ENCODE data around the gene RHOC.

GRCh38 chr1:112702420-112703261 lies 4.3 kb downstream of the RHOC start:
- TF ChIP-seq, protein P1, sequence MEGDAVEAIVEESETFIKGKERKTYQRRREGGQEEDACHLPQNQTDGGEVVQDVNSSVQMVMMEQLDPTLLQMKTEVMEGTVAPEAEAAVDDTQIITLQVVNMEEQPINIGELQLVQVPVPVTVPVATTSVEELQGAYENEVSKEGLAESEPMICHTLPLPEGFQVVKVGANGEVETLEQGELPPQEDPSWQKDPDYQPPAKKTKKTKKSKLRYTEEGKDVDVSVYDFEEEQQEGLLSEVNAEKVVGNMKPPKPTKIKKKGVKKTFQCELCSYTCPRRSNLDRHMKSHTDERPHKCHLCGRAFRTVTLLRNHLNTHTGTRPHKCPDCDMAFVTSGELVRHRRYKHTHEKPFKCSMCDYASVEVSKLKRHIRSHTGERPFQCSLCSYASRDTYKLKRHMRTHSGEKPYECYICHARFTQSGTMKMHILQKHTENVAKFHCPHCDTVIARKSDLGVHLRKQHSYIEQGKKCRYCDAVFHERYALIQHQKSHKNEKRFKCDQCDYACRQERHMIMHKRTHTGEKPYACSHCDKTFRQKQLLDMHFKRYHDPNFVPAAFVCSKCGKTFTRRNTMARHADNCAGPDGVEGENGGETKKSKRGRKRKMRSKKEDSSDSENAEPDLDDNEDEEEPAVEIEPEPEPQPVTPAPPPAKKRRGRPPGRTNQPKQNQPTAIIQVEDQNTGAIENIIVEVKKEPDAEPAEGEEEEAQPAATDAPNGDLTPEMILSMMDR (IDR thresholded peaks at IDR 0.05; ENCODE audit: poor library complexity): no peak
- no peak for TF ChIP-seq EZH2 (IDR thresholded peaks at IDR 0.05; ENCODE audit: borderline replicate concordance)

Data from hepatocyte (in vitro differentiated cells).